ENCODE measurements around the gene PKNOX1. TPM values are rescaled to one million over a fixed set of nuclear protein-coding genes. Genes with fewer than 3 reads are reported as not detected.

The PKNOX1 gene, protein sequence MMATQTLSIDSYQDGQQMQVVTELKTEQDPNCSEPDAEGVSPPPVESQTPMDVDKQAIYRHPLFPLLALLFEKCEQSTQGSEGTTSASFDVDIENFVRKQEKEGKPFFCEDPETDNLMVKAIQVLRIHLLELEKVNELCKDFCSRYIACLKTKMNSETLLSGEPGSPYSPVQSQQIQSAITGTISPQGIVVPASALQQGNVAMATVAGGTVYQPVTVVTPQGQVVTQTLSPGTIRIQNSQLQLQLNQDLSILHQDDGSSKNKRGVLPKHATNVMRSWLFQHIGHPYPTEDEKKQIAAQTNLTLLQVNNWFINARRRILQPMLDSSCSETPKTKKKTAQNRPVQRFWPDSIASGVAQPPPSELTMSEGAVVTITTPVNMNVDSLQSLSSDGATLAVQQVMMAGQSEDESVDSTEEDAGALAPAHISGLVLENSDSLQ
- 12.9 TPM for total RNA-seq (2013)
- polyA plus RNA-seq (10 to 100 TPM in 1 of 3 donors, 1 to 10 TPM in 2; 9.2 to 11.8 (median 9.9) TPM), polyA minus RNA-seq (6.2 and 29.4 TPM in 2 replicates), total RNA-seq (15.8 to 40.7 (median 24.5) reads per million in 11 experiments)

DNA sequence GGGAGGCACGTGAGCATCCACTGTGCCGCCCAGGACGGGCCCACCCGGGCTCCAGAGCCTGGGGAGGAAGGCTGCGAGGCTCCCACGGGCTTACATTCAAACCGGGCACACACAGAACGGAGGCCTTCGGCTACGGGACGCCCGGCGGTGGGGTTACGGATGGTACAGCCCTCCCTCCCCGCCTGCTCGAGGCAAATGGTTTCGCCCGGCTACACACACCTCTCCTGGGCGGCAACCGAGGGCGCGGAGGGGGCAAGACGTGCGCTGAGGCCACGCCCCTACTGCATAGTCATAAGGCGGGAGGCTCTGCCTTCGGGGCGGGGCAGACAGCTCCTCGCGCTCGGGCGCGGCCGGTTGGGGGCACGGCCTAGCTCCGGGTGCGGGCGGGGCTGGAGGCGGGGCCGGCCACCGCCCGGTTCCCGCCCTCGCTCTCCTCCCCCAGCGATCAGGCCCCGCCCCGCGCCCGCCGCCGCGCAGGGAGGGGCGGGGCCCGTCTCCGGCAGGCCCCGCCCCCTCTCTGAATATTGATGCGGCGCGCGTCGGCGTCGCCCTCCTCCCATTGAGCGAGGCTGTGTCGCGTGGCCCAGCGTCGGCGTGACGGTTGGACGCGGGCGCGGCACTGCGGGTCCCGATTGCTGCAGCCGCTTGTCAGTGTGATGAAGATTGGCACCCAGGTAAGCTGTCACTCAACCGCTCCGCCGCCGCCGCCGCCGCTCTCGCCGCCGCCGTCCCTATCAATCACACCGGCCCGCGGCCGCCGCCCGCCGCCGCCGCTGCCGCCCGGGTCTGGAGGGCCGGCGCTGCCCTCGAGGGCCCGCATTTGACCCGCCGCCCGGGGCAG, at the start of gene PKNOX1:
TSS of gene PKNOX1 (plus strand) at position 572 of the 841 bp plus-strand sequence. CDS start 29,820 bp downstream, outside the sequence.
- Mint-ChIP-seq H3K36me3 (peaks cover 11 to 13% of the 10 kb centered on the region in 2 donors), H3K4me1 (peaks cover 19% of the 10 kb centered on the region), H3K27ac (peak within 1 kb of the TSS; percentile 84 to 96 (median 92)), H3K9me3 (no peaks in the 10 kb centered on the region), H3K27me3 (ENCODE audit: low read depth in 3 of 3) (peaks cover 0 to 2% (median 1%) of the 10 kb centered on the region in 3 donors), H3K4me3 (peak within 1 kb of the TSS; percentile 93 to 94)
- TF ChIP-seq CTCF (IDR thresholded peaks at IDR 0.05), result no peak
- H3K4me1 ChIP-seq (ENCODE audit: control insufficient read depth in 1 of 2, insufficient read depth in 2 of 2, low read length in 2 of 2), result peaks cover 13 to 21% of the 10 kb centered on the region in 2 donors
- no peaks in the 10 kb centered on the region for H4K20me1 ChIP-seq (ENCODE audit: insufficient read depth, low read length)
- peak within 1 kb of the TSS; percentile 80 for H3K9ac ChIP-seq (ENCODE audit: insufficient read depth, low read length, poor library complexity, severe bottlenecking)
- peak within 1 kb of the TSS; percentile 74 to 90 for H3K27ac ChIP-seq (ENCODE audit: low read depth in 1 of 2, low read length in 2 of 2)
- H3K79me2 ChIP-seq (ENCODE audit: insufficient read depth, low read length), result peaks cover 39% of the 10 kb centered on the region
- H3K9me3 ChIP-seq (replicated peaks in 1 of 2; ENCODE audit: control insufficient read depth in 1 of 2, insufficient read depth in 1 of 2, low read length in 2 of 2), result no peaks in the 10 kb centered on the region
- intact Hi-C loops (cut with micrococcal nuclease), result loop anchor here (5.0 to 10.0 kb wide), 2 partner anchors 97 to 741 kb away; partner anchors contain the start of genes WDR4 (in 2 of the 2) and PDXK (in 1 of the 2)
- DNase-seq, result peak; percentile 98 to 99 (median 99)
- peak within 1 kb of the TSS; percentile 87 for H3K4me2 ChIP-seq (replicated peaks; ENCODE audit: extremely low read depth, low read length, poor library complexity, severe bottlenecking)
- H2AFZ ChIP-seq (ENCODE audit: insufficient read depth, low read depth, low read length, poor library complexity, severe bottlenecking), result peak within 1 kb of the TSS; percentile 99
- WGBS (ENCODE audit: insufficient coverage), result under 1% methylated on average over 88 of the region's 106 CpGs
- peak within 1 kb of the TSS; percentile 84 to 91 (median 89) for H3K4me3 ChIP-seq (replicated peaks in 1 of 3; ENCODE audit: low read depth in 2 of 3, low read length in 3 of 3)
- peaks cover 0 to 6% of the 10 kb centered on the region in 2 donors for H3K36me3 ChIP-seq (replicated peaks in 1 of 2; ENCODE audit: control insufficient read depth in 1 of 2, insufficient read depth in 2 of 2, low read length in 2 of 2)
- no peaks in the 10 kb centered on the region for H3K27me3 ChIP-seq (ENCODE audit: control insufficient read depth in 2 of 2, insufficient read depth in 2 of 2, low read length in 2 of 2)

Data from CD14-positive monocyte (primary cell).